Sigmoid colon (tissue), 7 donors: ENCODE measurements around the gene ARHGDIA. TPM values are rescaled to one million over a fixed set of nuclear protein-coding genes. Genes with fewer than 3 reads are reported as not detected.

Experiments used
- DNase-seq: peaks from one replicate; pipeline ENCODE4 v3.0.0-alpha.2; 2019
- H3K27ac ChIP-seq, 4 donors: fragments of 200-600 bp; sonication (generic); one replicate each; pipeline ENCODE4 v1.5.1; 2016 to 2019; ENCODE audit warnings: mild to moderate bottlenecking in 1 of 4
- H3K27me3 ChIP-seq, 3 donors: fragments of 200-600 bp; sonication (generic); one replicate each; pipeline ENCODE4 v1.5.1; 2019; ENCODE audit warnings: mild to moderate bottlenecking in 1 of 3
- H3K36me3 ChIP-seq, 4 donors: fragments of 200-600 bp; sonication (generic); one replicate each; pipeline ENCODE4 v1.5.1; 2016 to 2019
- H3K4me1 ChIP-seq, 4 donors: fragments of 200-600 bp; sonication (generic); one replicate each; pipeline ENCODE4 v1.5.1; 2017 to 2019
- H3K4me3 ChIP-seq, 4 donors: fragments of 200-600 bp; sonication (generic); one replicate each; pipeline ENCODE4 v1.5.1; 2017 to 2019; ENCODE audit warnings: mild to moderate bottlenecking in 2 of 4, moderate library complexity in 1 of 4
- H3K9me3 ChIP-seq, 4 donors: fragments of 200-600 bp in 3 of 4; sonication (generic) in 3 of 4; one replicate each; pipeline versions ENCODE4 v1.5.1 to v1.6.1; 2013 to 2019
- CTCF ChIP-seq, 4 experiments: fragments of 450-650 bp in 3 of 4; fragments of 200-600 bp in 1 of 4; IDR thresholded peaks; one replicate each; pipeline ENCODE4 v1.5.1; 2016 to 2019; ENCODE audit warnings: antibody characterized with exemption in 4 of 4, mild to moderate bottlenecking in 3 of 4, moderate library complexity in 2 of 4
- EP300 ChIP-seq, 4 donors: sonication (generic); formaldehyde crosslinking; IDR thresholded peaks; one replicate each; pipeline ENCODE4 v1.6.1; 2017; ENCODE audit warnings: antibody characterized with exemption in 4 of 4
- POLR2A ChIP-seq, 2 donors: fragments of 450-650 bp; IDR thresholded peaks; one replicate each; pipeline ENCODE4 v1.6.1; 2016; ENCODE audit warnings: antibody characterized with exemption in 2 of 2, mild to moderate bottlenecking in 2 of 2, moderate library complexity in 2 of 2
- POLR2AphosphoS5 ChIP-seq, 4 donors: sonication (generic); formaldehyde crosslinking; IDR thresholded peaks; one replicate each; pipeline ENCODE4 v1.6.1; 2017; ENCODE audit warnings: antibody characterized with exemption in 4 of 4
- WGBS, 2 donors: extraction: QIAGEN DNeasy Blood & Tissue Kit; methylation state at CpG; one replicate each; pipeline ENCODE4 v1.1.7; 2013; 5-methylcytosine and 5-hydroxymethylcytosine counted together
- intact Hi-C: fragments of 100-400 bp; cut with DNase I; formaldehyde crosslinking; loops from one replicate; pipeline ENCODE4 v1.15.1; 2023
- polyA plus RNA-seq, 3 donors: library from polyadenylated mRNA; stranded (reverse); fragments of 200-250 nt; gene quantifications; one replicate each; pipeline ENCODE4 v1.2.3, GENCODE V29; 2013
- total RNA-seq, 4 donors: library from RNA; depleted of rRNA; stranded (reverse); fragments of >200 nt; gene quantifications; one replicate each; pipeline ENCODE4 v1.1.0, GENCODE V29; 2016
- donor health status: healthy with polysubstance abuse.
- donor health status: Bipolar disorder and iron deficiency.
- donor health status: healthy.

Gene ARHGDIA
- total and polyA plus RNA-seq, 7 donors = 67.0 to 452 (median 99.5) TPM

DNA sequence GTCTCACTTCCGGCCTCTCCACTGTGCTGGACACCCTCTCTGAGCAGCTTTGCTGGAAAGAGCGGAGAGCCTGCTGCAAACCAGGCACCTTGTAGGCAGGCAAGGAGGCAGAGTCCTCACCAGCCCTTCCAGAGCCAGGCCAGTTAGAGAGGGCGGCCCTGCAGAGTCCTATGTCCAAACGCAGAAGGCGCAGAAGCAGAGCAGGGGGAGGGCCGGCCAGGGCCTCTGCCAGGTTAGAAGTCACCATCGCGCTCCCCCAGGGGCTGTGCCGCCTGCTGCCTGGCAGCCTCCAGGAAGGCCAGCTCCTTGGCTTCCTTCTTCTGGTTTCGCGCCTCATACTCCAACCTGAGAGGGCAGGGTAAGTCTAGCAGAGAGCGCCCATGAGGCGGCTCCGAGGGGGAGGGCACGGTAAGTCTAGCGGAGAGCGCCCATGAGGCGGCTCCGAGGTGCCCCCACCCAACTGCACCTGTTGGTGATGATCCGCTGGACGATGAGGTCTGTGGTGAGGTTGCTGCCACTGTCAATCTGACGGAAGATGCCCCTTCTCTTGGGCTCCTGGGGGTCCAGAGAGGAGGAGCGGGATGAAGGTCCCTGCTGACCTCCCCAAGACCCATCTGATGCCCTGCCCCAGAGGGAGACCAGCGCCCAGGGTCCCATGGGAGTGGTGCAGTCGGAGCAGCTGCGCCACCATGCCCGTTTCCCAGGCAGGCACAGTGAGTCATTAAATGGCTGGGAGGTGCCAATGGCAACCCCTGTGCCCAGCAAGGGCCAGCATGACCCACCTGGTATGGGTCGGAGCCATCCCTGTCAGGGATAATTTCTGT lies 33.7 kb upstream of the ARHGDIA start:
- H3K4me1 ChIP-seq = peaks cover 0 to 15% (median 14%) of the 10 kb centered on the region in 4 donors
- H3K9me3 ChIP-seq = no peaks in the 10 kb centered on the region
- DNase-seq = no peak
- peaks cover 4 to 27% (median 23%) of the 10 kb centered on the region in 3 donors for H3K27me3 ChIP-seq
- WGBS, 2 donors = 91% methylated on average over 28 of the region's 28 CpGs
- H3K36me3 ChIP-seq = peaks cover 0 to 21% (median 5%) of the 10 kb centered on the region in 4 donors
- intact Hi-C loops = no loop called here
- H3K4me3 ChIP-seq = no peak overlapping the region
- TF ChIP-seq EP300 (IDR thresholded peaks at IDR 0.05) (no peak), POLR2AphosphoS5 (IDR thresholded peaks at IDR 0.05) (no peak), POLR2A (IDR thresholded peaks at IDR 0.05) (no peak), CTCF (IDR thresholded peaks at IDR 0.05) (no peak)
- H3K27ac ChIP-seq = no peak overlapping the region

DNA sequence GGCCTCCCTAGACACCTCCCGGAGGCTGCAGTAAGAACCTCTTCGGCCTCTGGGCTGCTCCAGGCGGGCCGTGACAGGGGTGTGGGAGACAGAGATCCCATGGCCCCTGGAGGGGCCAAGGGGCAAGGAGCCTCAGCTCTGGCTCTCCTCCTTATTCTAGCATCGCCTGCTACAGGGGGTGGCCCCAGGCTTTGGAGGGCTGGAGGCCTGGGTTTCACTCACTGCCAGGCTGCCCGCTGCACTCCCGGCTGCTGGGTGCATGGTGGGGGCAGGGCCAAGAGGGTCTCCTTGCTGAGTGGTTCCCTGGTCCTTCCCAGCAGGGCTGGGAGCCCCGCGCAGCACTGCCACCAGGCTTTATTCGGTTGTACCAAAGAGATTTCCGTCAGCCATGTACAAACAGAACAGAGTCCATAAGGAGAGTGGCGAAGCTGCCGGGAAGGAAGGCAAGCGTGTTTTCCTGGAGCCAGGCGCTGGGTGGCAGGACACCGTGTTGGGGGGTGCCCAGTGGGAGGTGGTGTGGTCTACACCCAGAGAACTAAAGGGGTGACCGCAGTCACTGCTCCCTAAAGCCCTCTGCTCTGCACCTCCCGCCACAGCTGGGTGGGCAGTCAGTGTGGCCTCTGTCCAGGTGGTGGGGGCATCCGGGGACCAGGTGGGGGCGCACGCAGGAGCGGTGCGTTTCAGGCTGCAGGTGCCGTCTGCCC lies 32.9 kb upstream of the ARHGDIA start:
- Histone ChIP-seq H3K4me3 (no peak overlapping the region), H3K9me3 (no peaks in the 10 kb centered on the region), H3K27me3 (peaks cover 4 to 27% (median 23%) of the 10 kb centered on the region in 3 donors), H3K4me1 (peaks cover 0 to 15% (median 14%) of the 10 kb centered on the region in 4 donors), H3K27ac (no peak overlapping the region), H3K36me3 (peaks cover 0 to 29% (median 13%) of the 10 kb centered on the region in 4 donors)
- DNase-seq = no peak
- TF ChIP-seq POLR2AphosphoS5 (IDR thresholded peaks at IDR 0.05) (no peak), CTCF (IDR thresholded peaks at IDR 0.05) (no peak), POLR2A (IDR thresholded peaks at IDR 0.05) (no peak), EP300 (IDR thresholded peaks at IDR 0.05) (no peak)
- intact Hi-C loops = no loop called here
- 95% methylated on average over 24 of the region's 24 CpGs for WGBS, 2 donors

GRCh38 chr17:81903415-81903831 lies 32.3 kb upstream of the ARHGDIA start:
- Histone ChIP-seq H3K27me3 (peaks cover 4 to 27% (median 23%) of the 10 kb centered on the region in 3 donors), H3K36me3 (peaks cover 0 to 33% (median 18%) of the 10 kb centered on the region in 4 donors), H3K9me3 (no peaks in the 10 kb centered on the region), H3K4me3 (no peak overlapping the region), H3K4me1 (peaks cover 0 to 15% (median 14%) of the 10 kb centered on the region in 4 donors), H3K27ac (no peak overlapping the region)
- WGBS, 2 donors = 92 to 95% methylated on average over 10 of the region's 10 CpGs
- TF ChIP-seq EP300 (IDR thresholded peaks at IDR 0.05) (no peak), POLR2AphosphoS5 (IDR thresholded peaks at IDR 0.05) (no peak), CTCF (IDR thresholded peaks at IDR 0.05) (no peak), POLR2A (IDR thresholded peaks at IDR 0.05) (no peak)
- intact Hi-C loops = no loop called here
- no peak for DNase-seq

DNA sequence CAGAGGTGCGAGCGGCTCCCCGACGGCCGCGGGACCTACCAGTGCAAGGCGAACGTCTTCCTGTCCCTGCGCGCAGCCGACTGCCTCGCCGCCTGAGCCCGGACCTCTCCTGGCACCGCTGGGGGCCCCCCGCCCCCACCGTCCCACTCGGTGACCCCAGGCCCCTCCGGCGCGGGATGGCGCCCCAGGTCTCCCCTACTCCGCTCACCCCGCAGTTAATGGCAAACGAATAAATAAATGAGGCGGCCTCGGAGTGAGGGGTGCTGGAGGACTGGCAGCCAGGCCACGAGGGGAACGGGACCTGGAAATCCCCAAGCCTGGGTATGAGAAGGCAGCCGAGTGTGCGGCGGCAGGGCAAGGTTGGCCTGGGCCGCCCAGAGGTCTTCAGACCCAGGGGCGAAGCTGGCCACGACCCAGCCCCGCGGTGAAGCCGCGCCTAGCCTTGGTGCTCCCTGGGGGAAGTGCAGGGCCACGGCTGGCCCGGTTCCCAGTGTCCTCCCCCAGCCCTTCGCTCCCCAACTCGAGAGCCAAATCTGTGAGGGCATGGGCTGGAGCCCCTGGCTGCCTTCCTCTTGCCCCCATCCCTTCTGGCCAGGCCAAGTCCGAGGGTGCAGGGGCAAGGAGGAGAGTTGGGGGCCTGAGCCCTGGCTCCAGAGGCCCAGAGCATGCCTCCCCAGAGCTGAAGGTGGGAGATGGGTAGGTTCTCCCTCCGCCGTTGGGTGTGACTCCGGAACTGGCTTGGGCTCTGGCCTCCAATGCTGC lies 31.7 kb upstream of the ARHGDIA start:
- Histone ChIP-seq H3K4me3 (peak overlapping the region in 3 of 4 donors; percentile 29 to 46 (median 39)), H3K4me1 (peaks cover 0 to 15% (median 14%) of the 10 kb centered on the region in 4 donors), H3K27me3 (peaks cover 4 to 27% (median 23%) of the 10 kb centered on the region in 3 donors), H3K9me3 (no peaks in the 10 kb centered on the region), H3K36me3 (peaks cover 0 to 35% (median 24%) of the 10 kb centered on the region in 4 donors), H3K27ac (no peak overlapping the region)
- 24 to 41% methylated on average over 47 of the region's 47 CpGs for WGBS, 2 donors
- intact Hi-C loops = no loop called here
- TF ChIP-seq POLR2A (IDR thresholded peaks at IDR 0.05) = no peak
- TF ChIP-seq POLR2AphosphoS5 (IDR thresholded peaks at IDR 0.05) = no peak
- no peak for TF ChIP-seq CTCF (IDR thresholded peaks at IDR 0.05)
- no peak for TF ChIP-seq EP300 (IDR thresholded peaks at IDR 0.05)
- DNase-seq = no peak
